MCF 10A (cell line): ENCODE data around the gene ZNF331. TPM values are rescaled to one million over a fixed set of nuclear protein-coding genes. Genes with fewer than 3 reads are reported as not detected.
A peak's percentile ranks its signal among the peaks of the same experiment; 100 is the strongest.

Source experiments
- BruUV-seq: library from RNA; stranded (reverse); fragments of 400-500 nt; replicated peaks from 2 replicates; lab custom pipeline; 2021; lab: Mats Ljungman, UMichigan
- CTCF ChIA-PET: fragments of 300-600 bp; sonication (Branson Sonifier 250); formaldehyde crosslinking; extraction: SDS; loops from one replicate; lab custom pipeline; 2021; ENCODE audit warnings: antibody characterized with exemption, inconsistent platforms; lab: Yijun Ruan, JAX
- POLR2A ChIA-PET: fragments of 300-600, 350-650 bp; sonication (Branson Sonifier 250); formaldehyde crosslinking; extraction: SDS; loops from one replicate; lab custom pipeline; 2020; ENCODE audit warnings: antibody characterized with exemption, inconsistent platforms; lab: Yijun Ruan, JAX
- DNase-seq: peaks from one replicate; pipeline ENCODE4 v3.0.0-alpha.2; 2018; ENCODE audit not compliant: unreplicated experiment
- H3K27ac Mint-ChIP-seq: one replicate; pipeline ENCODE4 v1.8.0; 2022; ENCODE audit warnings: mild to moderate bottlenecking, low read depth, mixed read lengths; ENCODE audit not compliant: unreplicated experiment
- H3K27me3 Mint-ChIP-seq: one replicate; pipeline ENCODE4 v1.8.0; 2022; ENCODE audit warnings: mixed read lengths; ENCODE audit not compliant: insufficient read depth, unreplicated experiment
- H3K36me3 Mint-ChIP-seq: one replicate; pipeline ENCODE4 v1.8.0; 2022; ENCODE audit warnings: mild to moderate bottlenecking, moderate library complexity, mixed read lengths; ENCODE audit not compliant: insufficient read depth, unreplicated experiment
- H3K4me1 Mint-ChIP-seq: one replicate; pipeline ENCODE4 v1.8.0; 2022; ENCODE audit warnings: mixed read lengths; ENCODE audit not compliant: insufficient read depth, unreplicated experiment
- H3K4me3 Mint-ChIP-seq: one replicate; pipeline ENCODE4 v1.8.0; 2022; ENCODE audit warnings: mild to moderate bottlenecking, moderate library complexity, mixed read lengths; ENCODE audit not compliant: unreplicated experiment
- H3K9me3 Mint-ChIP-seq: one replicate; pipeline ENCODE4 v1.8.0; 2022; ENCODE audit warnings: mixed read lengths; ENCODE audit not compliant: unreplicated experiment
- intact Hi-C: fragments of 100-400 bp; cut with micrococcal nuclease; formaldehyde crosslinking; loops from 2 replicates; pipeline ENCODE4 v1.14.1; 2022
- total RNA-seq: library from RNA; stranded (reverse); gene quantifications from 2 replicates; pipeline ENCODE4 v1.2.3, GENCODE V29; 2022
- TF ChIP-seq, protein P1 (sequence below): fragments of 200-600 bp; IDR thresholded peaks from one replicate; pipeline ENCODE4 v1.8.0; 2022; ENCODE audit warnings: antibody characterized with exemption, mild to moderate bottlenecking; ENCODE audit not compliant: unreplicated experiment

The ZNF331 gene
- total RNA-seq, 1 experiment from 2014 or later = 7.7 TPM

DNA sequence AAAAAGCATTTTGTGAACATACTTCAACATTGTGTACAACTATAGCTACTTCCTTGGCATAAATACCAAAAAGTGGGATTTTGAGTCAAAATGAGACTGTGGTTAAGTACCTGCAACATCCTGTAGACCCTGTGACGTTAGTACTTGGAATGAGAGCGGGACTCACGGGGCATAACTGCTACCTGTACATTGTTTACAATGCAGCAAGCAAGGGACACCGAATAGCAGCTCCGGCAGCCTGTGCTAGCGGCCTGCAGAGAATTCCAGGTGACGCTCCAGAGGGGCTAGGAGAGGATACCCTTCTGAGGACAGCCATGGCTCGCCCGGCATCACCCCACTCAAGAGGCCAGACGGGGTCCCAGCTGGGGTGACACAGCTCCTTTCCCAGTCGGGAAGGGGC is 824 bp upstream of the ZNF331 start:
- H3K27me3 Mint-ChIP-seq = no peaks in the 10 kb centered on the region
- intact Hi-C loops = no loop called here
- H3K4me3 Mint-ChIP-seq = peak overlapping the region; percentile 89
- POLR2A ChIA-PET = interaction anchor here (0.6 to 1.8 kb wide), 3 partner anchors 13 to 18 kb away, joined by 3 to 7 read pairs (median 7); no protein-coding TSS in a partner anchor
- peaks cover 19% of the 10 kb centered on the region for H3K36me3 Mint-ChIP-seq
- H3K4me1 Mint-ChIP-seq = no peaks in the 10 kb centered on the region
- peaks cover 7% of the 10 kb centered on the region for H3K9me3 Mint-ChIP-seq
- no peak overlapping the region for H3K27ac Mint-ChIP-seq
- DNase-seq = no peak
- no TSS peak for BruUV-seq
- CTCF ChIA-PET = interaction anchor here (0.6 kb wide), 1 partner anchor 1754 kb away, joined by 3 read pairs; no protein-coding TSS in a partner anchor
- TF ChIP-seq, protein P1, sequence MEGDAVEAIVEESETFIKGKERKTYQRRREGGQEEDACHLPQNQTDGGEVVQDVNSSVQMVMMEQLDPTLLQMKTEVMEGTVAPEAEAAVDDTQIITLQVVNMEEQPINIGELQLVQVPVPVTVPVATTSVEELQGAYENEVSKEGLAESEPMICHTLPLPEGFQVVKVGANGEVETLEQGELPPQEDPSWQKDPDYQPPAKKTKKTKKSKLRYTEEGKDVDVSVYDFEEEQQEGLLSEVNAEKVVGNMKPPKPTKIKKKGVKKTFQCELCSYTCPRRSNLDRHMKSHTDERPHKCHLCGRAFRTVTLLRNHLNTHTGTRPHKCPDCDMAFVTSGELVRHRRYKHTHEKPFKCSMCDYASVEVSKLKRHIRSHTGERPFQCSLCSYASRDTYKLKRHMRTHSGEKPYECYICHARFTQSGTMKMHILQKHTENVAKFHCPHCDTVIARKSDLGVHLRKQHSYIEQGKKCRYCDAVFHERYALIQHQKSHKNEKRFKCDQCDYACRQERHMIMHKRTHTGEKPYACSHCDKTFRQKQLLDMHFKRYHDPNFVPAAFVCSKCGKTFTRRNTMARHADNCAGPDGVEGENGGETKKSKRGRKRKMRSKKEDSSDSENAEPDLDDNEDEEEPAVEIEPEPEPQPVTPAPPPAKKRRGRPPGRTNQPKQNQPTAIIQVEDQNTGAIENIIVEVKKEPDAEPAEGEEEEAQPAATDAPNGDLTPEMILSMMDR = no peak

DNA sequence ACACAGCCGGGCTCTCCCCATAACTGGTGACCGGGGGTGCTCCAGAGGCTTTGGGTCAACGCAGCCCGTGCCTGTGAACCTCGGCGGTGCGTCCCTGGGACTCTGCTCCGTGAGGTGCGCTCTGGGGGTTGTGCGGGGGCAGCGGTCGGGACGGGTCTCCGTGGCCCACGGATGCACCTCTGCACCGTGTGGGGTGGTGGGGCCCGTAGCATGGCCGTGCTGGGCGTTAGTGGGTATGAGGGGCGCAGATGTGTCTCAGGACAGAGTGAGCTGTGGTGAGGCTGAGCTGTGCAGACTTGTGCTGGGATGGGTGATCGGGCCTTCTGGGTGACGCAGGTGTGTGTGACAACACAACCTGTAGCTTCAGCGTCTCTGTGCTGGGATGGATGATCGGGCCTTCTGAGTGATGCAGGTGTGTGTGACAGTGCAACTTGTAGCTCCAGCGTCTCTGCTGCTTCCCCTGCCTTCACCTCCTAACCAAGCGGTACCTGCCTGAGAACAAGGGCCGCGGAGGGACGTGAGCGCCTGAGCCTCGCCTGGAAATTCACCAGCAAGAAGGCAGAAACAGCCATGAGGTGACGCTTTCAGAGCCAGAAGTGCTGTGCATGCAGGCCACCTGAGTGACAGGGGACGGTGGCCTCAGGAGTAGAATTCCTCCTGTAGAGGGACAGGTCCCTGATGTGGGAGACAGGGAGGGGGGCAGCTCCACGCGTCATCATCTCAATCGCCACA is 599 bp downstream of the ZNF331 start:
- TF ChIP-seq, protein P1 = no peak
- H3K4me1 Mint-ChIP-seq = no peaks in the 10 kb centered on the region
- POLR2A ChIA-PET = interaction anchor here (0.8 to 1.8 kb wide), 4 partner anchors 16 to 598 kb away, joined by 3 to 7 read pairs (median 4); no protein-coding TSS in a partner anchor
- no peak for DNase-seq
- peak overlapping the region; percentile 89 for H3K4me3 Mint-ChIP-seq
- CTCF ChIA-PET = interaction anchor here (0.6 to 0.8 kb wide), 2 partner anchors 13 to 92 kb away, joined by 3 read pairs; no protein-coding TSS in a partner anchor
- no peaks in the 10 kb centered on the region for H3K27me3 Mint-ChIP-seq
- no TSS peak for BruUV-seq
- peaks cover 23% of the 10 kb centered on the region for H3K36me3 Mint-ChIP-seq
- intact Hi-C loops = no loop called here
- no peaks in the 10 kb centered on the region for H3K9me3 Mint-ChIP-seq
- H3K27ac Mint-ChIP-seq = peak overlapping the region; percentile 78

DNA sequence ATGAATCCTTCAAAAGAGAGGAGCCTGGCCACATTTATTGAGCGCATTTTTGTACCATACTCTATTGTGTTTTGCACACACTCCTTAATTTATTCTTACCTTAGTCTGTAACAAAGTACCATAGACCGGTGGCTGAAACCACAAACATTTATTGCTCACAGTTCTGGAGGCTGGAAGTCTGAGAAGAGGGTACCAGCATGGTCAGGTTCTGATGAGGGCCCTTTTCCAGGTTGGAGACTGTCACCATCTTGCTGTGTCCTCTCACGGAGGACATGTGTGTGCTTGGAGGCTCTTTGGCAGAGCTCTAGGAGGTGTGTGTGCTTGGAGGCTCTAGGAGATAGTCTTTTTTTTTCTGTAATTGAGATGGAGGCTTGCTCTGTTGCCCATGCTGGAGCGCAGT is 2.1 kb downstream of the ZNF331 start:
- POLR2A ChIA-PET = no interaction called here
- no TSS peak for BruUV-seq
- H3K4me1 Mint-ChIP-seq = no peaks in the 10 kb centered on the region
- TF ChIP-seq, protein P1 = no peak
- no peak overlapping the region for H3K27ac Mint-ChIP-seq
- H3K9me3 Mint-ChIP-seq = no peaks in the 10 kb centered on the region
- peaks cover 26% of the 10 kb centered on the region for H3K36me3 Mint-ChIP-seq
- no peaks in the 10 kb centered on the region for H3K27me3 Mint-ChIP-seq
- intact Hi-C loops = no loop called here
- no peak overlapping the region for H3K4me3 Mint-ChIP-seq
- no peak for DNase-seq
- CTCF ChIA-PET = interaction anchor here (0.6 kb wide), 1 partner anchor 28 kb away, joined by 4 read pairs; no protein-coding TSS in a partner anchor

GRCh38 chr19:53541971-53542370 is 4.0 kb downstream of the ZNF331 start:
- TF ChIP-seq, protein P1 = no peak
- ChIA-PET CTCF (no interaction called here), POLR2A (no interaction called here)
- BruUV-seq = no TSS peak
- no peak overlapping the region for H3K4me3 Mint-ChIP-seq
- peaks cover 32% of the 10 kb centered on the region for H3K36me3 Mint-ChIP-seq
- intact Hi-C loops = no loop called here
- DNase-seq = no peak
- H3K4me1 Mint-ChIP-seq = no peaks in the 10 kb centered on the region
- no peak overlapping the region for H3K27ac Mint-ChIP-seq
- no peaks in the 10 kb centered on the region for H3K27me3 Mint-ChIP-seq
- H3K9me3 Mint-ChIP-seq = no peaks in the 10 kb centered on the region
